GM23338 (cell line): Measurements from ENCODE around the gene BECN2. TPM values are rescaled to one million over a fixed set of nuclear protein-coding genes. Genes with fewer than 3 reads are reported as not detected.

ENCODE experiments used
- ATAC-seq: fragments of 200-7000 bp; cut with Tn5 transposase; 3 replicates; pipeline ENCODE4 v1.9.1; 2020
- DNase-seq: peaks from one replicate; pipeline ENCODE4 v3.0.0-alpha.2; 2015; ENCODE audit warnings: low spot score
- H2AFZ ChIP-seq: fragments of 200-600 bp; sonication (generic); 2 replicates; pipeline ENCODE4 v1.8.0; 2016; ENCODE audit warnings: antibody characterized with exemption, mild to moderate bottlenecking, moderate library complexity
- H3F3A ChIP-seq: fragments of 200-600 bp; sonication (generic); replicated peaks from 2 replicates; pipeline ENCODE4 v1.8.0; 2017; ENCODE audit warnings: antibody characterized with exemption, mixed run types, low read depth
- H3K27ac ChIP-seq: fragments of 200-600 bp; sonication (generic); 2 replicates; pipeline ENCODE4 v1.6.1; 2016; ENCODE audit warnings: low read depth
- H3K27me3 ChIP-seq: fragments of 200-600 bp; sonication (generic); 2 replicates; pipeline ENCODE4 v1.8.0; 2016; ENCODE audit warnings: mild to moderate bottlenecking, mixed run types, moderate library complexity; ENCODE audit not compliant: insufficient read depth
- H3K36me3 ChIP-seq: fragments of 200-600 bp; sonication (generic); 2 replicates; pipeline ENCODE4 v1.8.0; 2016; ENCODE audit warnings: mild to moderate bottlenecking; ENCODE audit not compliant: insufficient read depth
- H3K4me1 ChIP-seq: fragments of 200-600 bp; sonication (generic); 2 replicates; pipeline ENCODE4 v1.8.0; 2016; ENCODE audit warnings: mild to moderate bottlenecking, moderate library complexity; ENCODE audit not compliant: insufficient read depth
- H3K4me2 ChIP-seq: fragments of 200-600 bp; sonication (generic); 2 replicates; pipeline ENCODE4 v1.7.1; 2017; ENCODE audit warnings: mixed run types
- H3K4me3 ChIP-seq: fragments of 200-600 bp; sonication (generic); 2 replicates; pipeline ENCODE4 v1.6.1; 2016; ENCODE audit warnings: mixed run types
- H3K79me2 ChIP-seq: fragments of 200-600 bp; sonication (generic); replicated peaks from 2 replicates; pipeline ENCODE4 v1.8.0; 2017; ENCODE audit warnings: mild to moderate bottlenecking; ENCODE audit not compliant: insufficient read depth
- H3K9me2 ChIP-seq: fragments of 200-600 bp; sonication (generic); 2 replicates; pipeline ENCODE4 v1.8.0; 2017; ENCODE audit not compliant: insufficient read depth
- H4K20me1 ChIP-seq: fragments of 200-600 bp; sonication (generic); replicated peaks from 2 replicates; pipeline ENCODE4 v1.8.0; 2017; ENCODE audit warnings: mild to moderate bottlenecking; ENCODE audit not compliant: insufficient read depth
- H3K27ac Mint-ChIP-seq: 2 replicates; pipeline ENCODE4 v1.8.0; 2020; ENCODE audit warnings: inconsistent platforms, mild to moderate bottlenecking, moderate library complexity, mixed read lengths
- H3K27me3 Mint-ChIP-seq: 3 replicates; pipeline ENCODE4 v1.8.0; 2022; ENCODE audit warnings: low read depth, mild to moderate bottlenecking, moderate library complexity, mixed read lengths, inconsistent platforms; ENCODE audit not compliant: insufficient read depth, poor library complexity
- H3K36me3 Mint-ChIP-seq: 3 replicates; pipeline ENCODE4 v1.8.0; 2021; ENCODE audit warnings: low read depth, mild to moderate bottlenecking, inconsistent platforms, moderate library complexity, mixed read lengths
- H3K4me1 Mint-ChIP-seq: 3 replicates; pipeline ENCODE4 v1.8.0; 2020; ENCODE audit warnings: mild to moderate bottlenecking, inconsistent platforms, mixed read lengths
- H3K4me3 Mint-ChIP-seq: 3 replicates; pipeline ENCODE4 v1.8.0; 2021; ENCODE audit warnings: moderate library complexity, mild to moderate bottlenecking, inconsistent platforms, mixed read lengths
- H3K9me3 Mint-ChIP-seq: 3 replicates; pipeline ENCODE4 v1.8.0; 2020; ENCODE audit warnings: moderate library complexity, mild to moderate bottlenecking, inconsistent platforms, mixed read lengths
- CREB1 ChIP-seq: fragments of 250-450 bp; sonication (Bioruptor Pico); IDR thresholded peaks from 2 replicates; pipeline ENCODE4 v1.5.0; 2020; ENCODE audit warnings: low read depth, mild to moderate bottlenecking, moderate library complexity
- CTCF ChIP-seq, 2 experiments: fragments of 200-600 bp in 1 of 2; sonication (generic) in 1 of 2; conservative IDR thresholded peaks; 2 replicates each; pipeline versions ENCODE4 v1.5.1 to v1.6.1; 2016 to 2017; ENCODE audit warnings: antibody characterized with exemption in 2 of 2, low read depth in 2 of 2, mild to moderate bottlenecking in 2 of 2, moderate library complexity in 1 of 2
- EZH2 ChIP-seq: fragments of 200-600 bp; sonication (generic); IDR thresholded peaks from one replicate; pipeline ENCODE4 v1.8.0; 2017; ENCODE audit warnings: antibody characterized with exemption, mild to moderate bottlenecking, low read depth; ENCODE audit not compliant: unreplicated experiment
- EZH2phosphoT487 ChIP-seq: fragments of 200-600 bp; sonication (generic); IDR thresholded peaks from one replicate; pipeline ENCODE4 v1.8.1; 2018; ENCODE audit warnings: antibody characterized with exemption; ENCODE audit not compliant: unreplicated experiment
- POLR2AphosphoS5 ChIP-seq: IDR thresholded peaks from 2 replicates; pipeline ENCODE4 v1.6.1; 2016; ENCODE audit warnings: antibody characterized with exemption, low read depth
- REST ChIP-seq: IDR thresholded peaks from one replicate; pipeline ENCODE4 v1.6.1; 2018; ENCODE audit warnings: antibody characterized with exemption; ENCODE audit not compliant: unreplicated experiment
- STAT1 ChIP-seq: IDR thresholded peaks from one replicate; pipeline ENCODE4 v1.6.1; 2016; ENCODE audit warnings: antibody characterized with exemption; ENCODE audit not compliant: unreplicated experiment
- ZNF114 ChIP-seq: fragments of 250-450 bp; sonication (Bioruptor Pico); IDR thresholded peaks from 2 replicates; pipeline ENCODE4 v1.5.0; 2020; ENCODE audit warnings: mild to moderate bottlenecking, moderate library complexity
- ZNF331 ChIP-seq: fragments of 250-450 bp; sonication (Bioruptor Pico); IDR thresholded peaks from 2 replicates; pipeline ENCODE4 v1.5.0; 2020; ENCODE audit warnings: low read depth, mild to moderate bottlenecking, moderate library complexity
- ZNF462 ChIP-seq: fragments of 250-450 bp; sonication (Bioruptor Pico); IDR thresholded peaks from 2 replicates; pipeline ENCODE4 v1.5.0; 2020; ENCODE audit warnings: mild to moderate bottlenecking, moderate library complexity
- polyA plus RNA-seq: library from polyadenylated mRNA; unstranded; fragments of >200 nt; fragmentation: Nextera tagmentation; extraction: Ambion mirVana; gene quantifications from 2 replicates; pipeline ENCODE4 v1.2.1, GENCODE V29; 2016
- total RNA-seq: library from RNA; depleted of rRNA; stranded (reverse); fragments of >200 nt; shearing (Covaris generic); gene quantifications from 2 replicates; pipeline ENCODE4 v1.2.3, GENCODE V29; 2014

The BECN2 gene
- total and polyA plus RNA-seq, 2 experiments from 2014 or later, result not detected

GRCh38 chr1:241992734-241993133 is 35.2 kb downstream of the BECN2 start (continued):
- TF ChIP-seq ZNF462 (CRISPR knock-in tag) (no peak), CTCF (conservative IDR thresholded peaks at IDR 0.05; ENCODE audit: low read depth in 2 of 2) (no peak), EZH2phosphoT487 (no peak), CREB1 (CRISPR knock-in tag) (no peak), ZNF114 (no peak)

- Histone ChIP-seq H3K9me2 (no peaks in the 10 kb centered on the region), H3K4me1 (peaks cover 5% of the 10 kb centered on the region), H3K4me3 (no peak overlapping the region), H3K4me2 (no peak overlapping the region), H3F3A (no peaks in the 10 kb centered on the region), H2AFZ (no peak overlapping the region), H3K79me2 (no peaks in the 10 kb centered on the region), H3K27me3 (no peaks in the 10 kb centered on the region), H3K36me3 (no peaks in the 10 kb centered on the region), H3K27ac (no peak overlapping the region), H4K20me1 (no peaks in the 10 kb centered on the region)
- no peak for ATAC-seq
- peaks cover 5% of the 10 kb centered on the region for H3K27me3 Mint-ChIP-seq
- H3K9me3 Mint-ChIP-seq, result no peaks in the 10 kb centered on the region; the same call in 2 of the 3 replicates
- peaks cover 7% of the 10 kb centered on the region for H3K4me1 Mint-ChIP-seq
- H3K36me3 Mint-ChIP-seq, result no peaks in the 10 kb centered on the region
- no peak for TF ChIP-seq EZH2phosphoT487
- no peak for TF ChIP-seq REST
- TF ChIP-seq ZNF331 (CRISPR knock-in tag), result no peak
- no peak for TF ChIP-seq ZNF114
- TF ChIP-seq STAT1, result no peak
- TF ChIP-seq POLR2AphosphoS5, result no peak
- TF ChIP-seq EZH2, result no peak
- no peak for DNase-seq
- H3K4me3 Mint-ChIP-seq, result no peak overlapping the region
- no peak overlapping the region for H3K27ac Mint-ChIP-seq
Measured at GRCh38 chr1:241994171-241994570, 36.6 kb downstream of the BECN2 start.
